Lung (tissue), 12 donors: Measurements from ENCODE around the gene CMTM7. TPM values are rescaled to one million over a fixed set of nuclear protein-coding genes. Genes with fewer than 3 reads are reported as not detected.

ENCODE experiments used
- ATAC-seq: fragments of 200-7000 bp; cut with Tn5 transposase; one replicate; pipeline ENCODE4 v1.9.1; 2020; ENCODE audit warnings: moderate number of reproducible peaks; ENCODE audit not compliant: insufficient read depth, low FRiP score
- DNase-seq, 3 donors: peaks; one replicate each; pipeline ENCODE4 v3.0.0-alpha.2; 2013 to 2017
- H3K27ac ChIP-seq, 2 donors: one replicate each; pipeline ENCODE4 v1.5.1; 2013; ENCODE audit warnings: mild to moderate bottlenecking in 2 of 2, moderate library complexity in 2 of 2, control low read depth in 1 of 2, inconsistent platforms in 1 of 2, low read depth in 1 of 2, low read length in 1 of 2
- H3K27me3 ChIP-seq, 3 donors: one replicate each; pipeline ENCODE4 v1.5.1; 2013; ENCODE audit warnings: low read length in 2 of 3; ENCODE audit not compliant: control insufficient read depth in 3 of 3, insufficient read depth in 3 of 3
- H3K36me3 ChIP-seq, 4 donors: one replicate each; pipeline ENCODE4 v1.5.1; 2013; ENCODE audit warnings: low read length in 4 of 4, mild to moderate bottlenecking in 1 of 4, moderate library complexity in 1 of 4; ENCODE audit not compliant: control insufficient read depth in 4 of 4, insufficient read depth in 4 of 4
- H3K4me1 ChIP-seq, 5 donors: one replicate each; pipeline ENCODE4 v1.5.1; 2013; ENCODE audit warnings: low read length in 5 of 5, mild to moderate bottlenecking in 2 of 5, moderate library complexity in 1 of 5; ENCODE audit not compliant: control insufficient read depth in 5 of 5, insufficient read depth in 5 of 5
- H3K4me3 ChIP-seq: one replicate; pipeline ENCODE4 v1.5.1; 2013; ENCODE audit warnings: mild to moderate bottlenecking, control low read depth, moderate library complexity
- H3K9ac ChIP-seq, 2 donors: one replicate each; pipeline ENCODE4 v1.5.1; 2013; ENCODE audit warnings: low read length in 2 of 2, control low read depth in 1 of 2; ENCODE audit not compliant: insufficient read depth in 1 of 2
- H3K9me3 ChIP-seq, 4 donors: one replicate each; pipeline ENCODE4 v1.5.1; 2013; ENCODE audit warnings: low read length in 3 of 4, mild to moderate bottlenecking in 1 of 4, moderate library complexity in 1 of 4; ENCODE audit not compliant: control insufficient read depth in 4 of 4, insufficient read depth in 3 of 4
- WGBS, 2 donors: extraction: QIAGEN DNeasy Blood & Tissue Kit; methylation state at CpG; one replicate each; pipeline ENCODE4 v1.1.7; 2013; 5-methylcytosine and 5-hydroxymethylcytosine counted together
- polyA plus RNA-seq, 2 donors: library from polyadenylated mRNA; stranded (reverse); fragments of 200-250 nt; gene quantifications; one replicate each; pipeline ENCODE4 v1.2.1, GENCODE V29; 2013
- total RNA-seq, 2 donors: library from RNA; depleted of rRNA in 1 of 2; stranded (reverse); fragments of >200 nt in 1 of 2; gene quantifications; one replicate each; pipeline ENCODE4 v1.2.1, GENCODE V29; 2014 to 2021
- TF ChIP-seq, protein P1 (sequence below): IDR thresholded peaks from 2 replicates; pipeline ENCODE4 v1.5.1; 2012; ENCODE audit warnings: mild to moderate bottlenecking; ENCODE audit errors: control extremely low read depth, extremely low read depth
- donor health status: control.
- donor health status: control.
- donor health status: Bipolar disorder and iron deficiency.
- donor health status: healthy.
- donor health status: DM: yes; HTN: yes; CAD: no.

Gene CMTM7
- total and polyA plus RNA-seq, 4 donors = 33.1 to 46.8 (median 43.8) TPM

DNA sequence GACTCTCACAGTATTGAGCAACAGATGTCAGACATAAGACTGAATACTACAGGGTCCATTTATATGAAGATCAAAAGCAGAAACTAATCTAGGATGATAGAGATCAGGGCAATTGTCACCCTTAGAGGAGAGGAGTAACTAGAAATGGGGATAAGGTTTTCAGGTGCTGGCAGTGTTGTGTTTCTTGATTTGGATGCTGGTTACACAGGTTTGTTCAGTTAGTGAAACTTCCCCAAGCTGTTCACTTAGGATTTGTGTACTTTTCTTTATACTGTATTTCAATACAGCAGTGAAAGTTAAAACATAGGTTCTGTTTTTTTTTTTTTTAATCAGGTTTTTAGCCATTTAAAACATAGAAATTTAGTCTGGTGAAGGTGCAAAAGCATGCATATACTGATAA is 39.1 kb upstream of the CMTM7 start:
- Histone ChIP-seq H3K4me3 (no peak overlapping the region), H3K27ac (no peak overlapping the region), H3K36me3 (no peaks in the 10 kb centered on the region), H3K9ac (no peak overlapping the region), H3K9me3 (no peaks in the 10 kb centered on the region), H3K4me1 (peaks cover 0 to 19% (median 4%) of the 10 kb centered on the region in 5 donors), H3K27me3 (no peaks in the 10 kb centered on the region)
- DNase-seq (peak in 1 of 3 donors; percentile 68), ATAC-seq (no peak)
- TF ChIP-seq, protein P1, sequence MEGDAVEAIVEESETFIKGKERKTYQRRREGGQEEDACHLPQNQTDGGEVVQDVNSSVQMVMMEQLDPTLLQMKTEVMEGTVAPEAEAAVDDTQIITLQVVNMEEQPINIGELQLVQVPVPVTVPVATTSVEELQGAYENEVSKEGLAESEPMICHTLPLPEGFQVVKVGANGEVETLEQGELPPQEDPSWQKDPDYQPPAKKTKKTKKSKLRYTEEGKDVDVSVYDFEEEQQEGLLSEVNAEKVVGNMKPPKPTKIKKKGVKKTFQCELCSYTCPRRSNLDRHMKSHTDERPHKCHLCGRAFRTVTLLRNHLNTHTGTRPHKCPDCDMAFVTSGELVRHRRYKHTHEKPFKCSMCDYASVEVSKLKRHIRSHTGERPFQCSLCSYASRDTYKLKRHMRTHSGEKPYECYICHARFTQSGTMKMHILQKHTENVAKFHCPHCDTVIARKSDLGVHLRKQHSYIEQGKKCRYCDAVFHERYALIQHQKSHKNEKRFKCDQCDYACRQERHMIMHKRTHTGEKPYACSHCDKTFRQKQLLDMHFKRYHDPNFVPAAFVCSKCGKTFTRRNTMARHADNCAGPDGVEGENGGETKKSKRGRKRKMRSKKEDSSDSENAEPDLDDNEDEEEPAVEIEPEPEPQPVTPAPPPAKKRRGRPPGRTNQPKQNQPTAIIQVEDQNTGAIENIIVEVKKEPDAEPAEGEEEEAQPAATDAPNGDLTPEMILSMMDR = no peak

DNA sequence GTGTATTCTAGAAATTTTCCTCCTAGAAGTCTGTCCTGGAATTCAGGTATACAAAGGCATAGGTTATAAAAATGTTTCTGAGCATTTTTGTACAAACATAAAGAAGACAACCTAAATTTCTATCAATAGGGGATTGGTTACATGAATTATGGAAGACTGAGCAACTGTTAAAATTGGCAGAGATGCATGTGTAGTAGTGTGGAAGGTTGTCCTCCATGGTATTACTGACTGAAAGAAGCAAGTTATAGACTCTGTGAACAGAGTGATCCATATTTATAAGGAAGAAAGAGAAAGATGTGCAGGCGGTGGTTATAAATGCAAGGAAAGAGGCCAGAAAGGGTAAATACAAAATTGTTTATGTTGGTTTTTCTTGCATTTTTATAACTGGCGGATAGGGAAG is 38.3 kb upstream of the CMTM7 start:
- ATAC-seq (no peak), DNase-seq (no peak)
- Histone ChIP-seq H3K4me1 (peaks cover 0 to 19% (median 5%) of the 10 kb centered on the region in 5 donors), H3K9ac (no peak overlapping the region), H3K27me3 (no peaks in the 10 kb centered on the region), H3K9me3 (no peaks in the 10 kb centered on the region), H3K4me3 (no peak overlapping the region), H3K36me3 (peaks cover 0 to 2% (median 0%) of the 10 kb centered on the region in 4 donors), H3K27ac (no peak overlapping the region)
- WGBS, 2 donors = 94 to 97% methylated on average over 2 of the region's 2 CpGs
- TF ChIP-seq, protein P1 = no peak

DNA sequence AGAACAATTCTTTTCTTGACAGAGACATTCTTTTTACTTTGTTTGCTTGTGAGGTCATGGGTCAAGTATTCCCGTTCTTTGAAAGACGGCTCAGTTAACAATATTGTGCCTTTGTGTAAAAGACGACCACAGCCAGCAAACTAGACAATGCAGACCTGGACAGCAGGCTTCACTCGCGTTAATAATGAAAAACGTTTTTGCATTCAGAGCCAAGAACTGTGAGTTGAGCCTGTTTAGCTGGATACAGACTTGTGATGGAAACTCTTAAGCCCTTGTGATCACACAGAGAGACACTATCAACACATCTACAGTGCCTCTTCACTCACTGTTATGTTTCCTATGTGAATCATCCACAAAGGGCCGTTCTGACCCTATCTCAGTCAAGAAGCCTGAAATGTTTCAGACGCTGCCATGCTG is 37.3 kb upstream of the CMTM7 start:
- DNase-seq (peak in 2 of 3 donors; percentile 24 to 47), ATAC-seq (no peak)
- Histone ChIP-seq H3K9ac (no peak overlapping the region), H3K4me3 (no peak overlapping the region), H3K9me3 (no peaks in the 10 kb centered on the region), H3K36me3 (peaks cover 0 to 2% (median 0%) of the 10 kb centered on the region in 4 donors), H3K4me1 (peaks cover 0 to 19% (median 5%) of the 10 kb centered on the region in 5 donors), H3K27me3 (no peaks in the 10 kb centered on the region), H3K27ac (no peak overlapping the region)
- 55 to 71% methylated on average over 8 of the region's 8 CpGs for WGBS, 2 donors
- TF ChIP-seq, protein P1 = no peak

DNA sequence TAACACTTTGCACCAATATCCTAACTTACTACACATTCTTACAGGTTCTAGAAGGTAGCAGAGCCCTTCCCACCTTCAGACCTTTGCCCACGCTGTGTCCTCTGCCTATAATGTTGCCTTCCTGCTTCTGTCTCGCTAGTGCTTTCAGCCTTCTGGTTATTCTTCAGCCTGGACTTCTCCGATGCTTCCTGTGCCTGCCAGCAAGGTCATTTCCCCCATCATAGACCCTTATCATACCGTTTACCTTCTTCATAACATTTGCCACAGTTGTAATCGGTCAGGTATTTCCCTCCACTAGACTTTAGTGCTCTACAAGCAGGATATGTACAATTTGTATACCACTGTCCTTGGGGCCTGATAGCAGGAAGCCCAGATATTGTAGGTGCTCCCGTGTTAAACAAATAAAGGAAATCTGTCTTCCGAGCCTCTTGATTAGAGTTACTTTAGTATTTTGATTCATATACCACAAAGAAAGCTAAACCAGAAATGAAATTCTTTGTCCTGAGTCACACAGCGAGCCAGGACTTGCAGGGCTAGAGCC is 35.8 kb upstream of the CMTM7 start:
- H3K36me3 ChIP-seq = peaks cover 0 to 6% (median 0%) of the 10 kb centered on the region in 4 donors
- no peaks in the 10 kb centered on the region for H3K9me3 ChIP-seq
- no peaks in the 10 kb centered on the region for H3K27me3 ChIP-seq
- H3K4me3 ChIP-seq = no peak overlapping the region
- ATAC-seq (no peak), DNase-seq (no peak)
- H3K9ac ChIP-seq = no peak overlapping the region
- TF ChIP-seq, protein P1 = no peak
- peaks cover 0 to 19% (median 5%) of the 10 kb centered on the region in 5 donors for H3K4me1 ChIP-seq
- no peak overlapping the region for H3K27ac ChIP-seq
- 61 to 73% methylated on average over 8 of the region's 8 CpGs for WGBS, 2 donors
